Neuronal stem cell (in vitro differentiated cells): ENCODE measurements around the gene ERC2.

Source experiments
- DNase-seq: peaks from one replicate; pipeline ENCODE4 v3.0.0-alpha.2; 2013; ENCODE audit warnings: low spot score
- H2AFZ ChIP-seq: one replicate; pipeline ENCODE4 v1.6.1; 2013; ENCODE audit warnings: mild to moderate bottlenecking, low read length, inconsistent platforms
- H2AK5ac ChIP-seq: 2 replicates; pipeline ENCODE4 v1.6.1; 2013; ENCODE audit warnings: low read depth, mild to moderate bottlenecking, inconsistent platforms, low read length, moderate library complexity, mixed read lengths
- H2BK120ac ChIP-seq: 2 replicates; pipeline ENCODE4 v1.6.1; 2013; ENCODE audit warnings: low read depth, mild to moderate bottlenecking, inconsistent platforms, low read length, moderate library complexity, mixed read lengths
- H2BK12ac ChIP-seq: one replicate; pipeline ENCODE4 v1.6.1; 2013; ENCODE audit warnings: low read length, inconsistent platforms
- H2BK15ac ChIP-seq: 2 replicates; pipeline ENCODE4 v1.6.1; 2013; ENCODE audit warnings: mild to moderate bottlenecking, low read length, inconsistent platforms, mixed read lengths
- H2BK5ac ChIP-seq: one replicate; pipeline ENCODE4 v1.6.1; 2013; ENCODE audit warnings: inconsistent platforms, mild to moderate bottlenecking, low read length, moderate library complexity
- H3K14ac ChIP-seq: one replicate; pipeline ENCODE4 v1.6.1; 2013; ENCODE audit warnings: low read length, inconsistent platforms
- H3K18ac ChIP-seq: 2 replicates; pipeline ENCODE4 v1.6.1; 2013; ENCODE audit warnings: low read length, inconsistent platforms
- H3K23ac ChIP-seq: 2 replicates; pipeline ENCODE4 v1.6.1; 2013; ENCODE audit warnings: low read depth, mild to moderate bottlenecking, mixed read lengths, low read length, inconsistent platforms; ENCODE audit not compliant: poor library complexity
- H3K27ac ChIP-seq: replicated peaks from 3 replicates; pipeline ENCODE4 v1.5.1; 2013; ENCODE audit warnings: low read length, inconsistent platforms
- H3K27me3 ChIP-seq, 3 experiments: 2 replicates each; pipeline ENCODE4 v1.6.1; 2013; ENCODE audit warnings: low read length in 3 of 3, mild to moderate bottlenecking in 2 of 3, inconsistent platforms in 1 of 3, low read depth in 1 of 3, mixed read lengths in 1 of 3, moderate library complexity in 1 of 3; ENCODE audit not compliant: control insufficient read depth in 3 of 3, insufficient read depth in 3 of 3
- H3K36me3 ChIP-seq, 2 donors: replicated peaks in 1 of 2; 2 replicates each; pipeline ENCODE4 v1.6.1; 2013; ENCODE audit warnings: low read length in 2 of 2; ENCODE audit not compliant: control insufficient read depth in 2 of 2, insufficient read depth in 2 of 2
- H3K4ac ChIP-seq: 2 replicates; pipeline ENCODE4 v1.6.1; 2013; ENCODE audit warnings: inconsistent platforms, mild to moderate bottlenecking, low read length, moderate library complexity
- H3K4me1 ChIP-seq, 2 donors: 1 replicate in 1 of 2; 2 replicates in 1 of 2; pipeline ENCODE4 v1.6.1; 2013; ENCODE audit warnings: low read length in 2 of 2, low read depth in 1 of 2; ENCODE audit not compliant: control insufficient read depth in 2 of 2, insufficient read depth in 1 of 2
- H3K4me2 ChIP-seq: one replicate; pipeline ENCODE4 v1.6.1; 2013; ENCODE audit warnings: mild to moderate bottlenecking, low read length, inconsistent platforms; ENCODE audit not compliant: insufficient read depth, poor library complexity, severe bottlenecking
- H3K4me3 ChIP-seq, 2 donors: 2 replicates each; pipeline ENCODE4 v1.5.1; 2013; ENCODE audit warnings: low read length in 2 of 2, mild to moderate bottlenecking in 2 of 2, inconsistent platforms in 1 of 2, moderate library complexity in 1 of 2
- H3K79me1 ChIP-seq: one replicate; pipeline ENCODE4 v1.6.1; 2013; ENCODE audit warnings: low read depth, mild to moderate bottlenecking, inconsistent platforms, low read length, moderate library complexity
- H3K9ac ChIP-seq: one replicate; pipeline ENCODE4 v1.6.1; 2013; ENCODE audit warnings: mild to moderate bottlenecking, low read depth, low read length, inconsistent platforms; ENCODE audit not compliant: poor library complexity
- H3K9me3 ChIP-seq, 2 donors: replicated peaks in 1 of 2; 2 replicates each; pipeline versions ENCODE3 to v1.6.1; 2013; ENCODE audit warnings: low read length in 2 of 2, mild to moderate bottlenecking in 2 of 2, inconsistent platforms in 1 of 2, low read depth in 1 of 2, mixed read lengths in 1 of 2, moderate library complexity in 1 of 2; ENCODE audit not compliant: control insufficient read depth in 2 of 2, insufficient read depth in 1 of 2
- H4K8ac ChIP-seq: one replicate; pipeline ENCODE4 v1.6.1; 2013; ENCODE audit warnings: low read depth, mild to moderate bottlenecking, inconsistent platforms, low read length, moderate library complexity
- H4K91ac ChIP-seq: one replicate; pipeline ENCODE4 v1.6.1; 2013; ENCODE audit warnings: low read length, low read depth, mild to moderate bottlenecking, inconsistent platforms; ENCODE audit not compliant: poor library complexity
- WGBS, 2 donors: extraction: QIAGEN DNeasy Blood & Tissue Kit; methylation state at CpG; one replicate each; pipeline ENCODE4 v1.1.7; 2013; ENCODE audit warnings: missing lambda C conversion rate in 2 of 2, mixed read lengths in 1 of 2; ENCODE audit not compliant: insufficient read length in 2 of 2, insufficient replicate concordance in 1 of 2; ENCODE audit errors: extremely low coverage in 2 of 2; 5-methylcytosine and 5-hydroxymethylcytosine counted together

Gene ERC2

GRCh38 chr3:56458496-56459103 lies 9.7 kb downstream of the ERC2 start:
- H3K4me3 ChIP-seq: no peak overlapping the region
- no CpG with 5 or more reads among the region's 12 CpGs for WGBS, 2 donors
- no peaks in the 10 kb centered on the region for H3K36me3 ChIP-seq
- H3K23ac ChIP-seq: no peak overlapping the region
- no peak overlapping the region for H2AK5ac ChIP-seq
- H3K9ac ChIP-seq: no peak overlapping the region
- H3K18ac ChIP-seq: no peak overlapping the region
- H4K91ac ChIP-seq: no peak overlapping the region
- H2AFZ ChIP-seq: no peak overlapping the region
- no peak overlapping the region for H2BK15ac ChIP-seq
- H3K4me2 ChIP-seq: no peak overlapping the region
- H3K14ac ChIP-seq: no peak overlapping the region
- no peak overlapping the region for H2BK12ac ChIP-seq
- H3K27ac ChIP-seq: no peak overlapping the region
- H3K79me1 ChIP-seq: no peaks in the 10 kb centered on the region
- no peak overlapping the region for H2BK120ac ChIP-seq
- H3K27me3 ChIP-seq: no peaks in the 10 kb centered on the region
- DNase-seq: no peak
- H2BK5ac ChIP-seq: no peak overlapping the region
- no peak overlapping the region for H3K4ac ChIP-seq
- peaks cover 6 to 8% of the 10 kb centered on the region in 2 donors for H3K4me1 ChIP-seq
- no peaks in the 10 kb centered on the region for H3K9me3 ChIP-seq
- no peak overlapping the region for H4K8ac ChIP-seq

- Histone ChIP-seq H3K9ac (no peak overlapping the region), H3K9me3 (no peaks in the 10 kb centered on the region), H2BK5ac (no peak overlapping the region), H2AK5ac (no peak overlapping the region), H2BK15ac (no peak overlapping the region), H3K14ac (no peak overlapping the region), H3K27ac (no peak overlapping the region), H2BK12ac (no peak overlapping the region), H3K4ac (no peak overlapping the region), H3K4me3 (no peak overlapping the region), H3K79me1 (no peaks in the 10 kb centered on the region), H3K27me3 (no peaks in the 10 kb centered on the region), H3K23ac (no peak overlapping the region), H3K4me2 (no peak overlapping the region), H2AFZ (no peak overlapping the region), H3K4me1 (peaks cover 6 to 10% of the 10 kb centered on the region in 2 donors), H4K91ac (no peak overlapping the region), H3K36me3 (no peaks in the 10 kb centered on the region), H4K8ac (no peak overlapping the region), H2BK120ac (no peak overlapping the region), H3K18ac (no peak overlapping the region)
- no CpG with 5 or more reads among the region's 1 CpG for WGBS, 2 donors
- no peak for DNase-seq
Measured at GRCh38 chr3:56456117-56456516, 12.2 kb downstream of the ERC2 start.

GRCh38 chr3:56453011-56453410 lies 15.3 kb downstream of the ERC2 start:
- Histone ChIP-seq H3K4me1 (peaks cover 0 to 2% of the 10 kb centered on the region in 2 donors), H3K4me2 (no peak overlapping the region), H3K23ac (no peak overlapping the region), H3K4me3 (no peak overlapping the region), H2BK12ac (no peak overlapping the region), H3K9me3 (no peaks in the 10 kb centered on the region), H3K4ac (no peak overlapping the region), H3K27me3 (no peaks in the 10 kb centered on the region), H4K8ac (no peak overlapping the region), H3K27ac (no peak overlapping the region), H3K9ac (no peak overlapping the region), H2AFZ (no peak overlapping the region), H2BK120ac (no peak overlapping the region), H4K91ac (no peak overlapping the region), H3K36me3 (no peaks in the 10 kb centered on the region), H2BK5ac (no peak overlapping the region), H3K18ac (no peak overlapping the region), H2AK5ac (no peak overlapping the region), H2BK15ac (no peak overlapping the region), H3K79me1 (no peaks in the 10 kb centered on the region), H3K14ac (no peak overlapping the region)
- no peak for DNase-seq
- no CpG with 5 or more reads among the region's 1 CpG for WGBS, 2 donors

- no peak overlapping the region for H2BK120ac ChIP-seq
- H3K27ac ChIP-seq: no peak overlapping the region
- no peak overlapping the region for H3K18ac ChIP-seq
- H3K4me3 ChIP-seq: no peak overlapping the region
- H3K14ac ChIP-seq: no peak overlapping the region
- no peak overlapping the region for H2BK5ac ChIP-seq
- H3K9me3 ChIP-seq: no peaks in the 10 kb centered on the region
- H3K23ac ChIP-seq: no peak overlapping the region
- H3K36me3 ChIP-seq: no peaks in the 10 kb centered on the region
- no peak overlapping the region for H2AFZ ChIP-seq
- no peak overlapping the region for H2AK5ac ChIP-seq
- H3K9ac ChIP-seq: no peak overlapping the region
- H3K79me1 ChIP-seq: no peaks in the 10 kb centered on the region
- no peak overlapping the region for H2BK15ac ChIP-seq
- peaks cover 0 to 2% of the 10 kb centered on the region in 2 donors for H3K4me1 ChIP-seq
- no peak overlapping the region for H4K8ac ChIP-seq
- no peak overlapping the region for H4K91ac ChIP-seq
- no peak overlapping the region for H3K4ac ChIP-seq
- H3K27me3 ChIP-seq: no peaks in the 10 kb centered on the region
- no peak overlapping the region for H2BK12ac ChIP-seq
- H3K4me2 ChIP-seq: no peak overlapping the region
- DNase-seq: no peak
Measured at GRCh38 chr3:56452085-56452484, 16.2 kb downstream of the ERC2 start.
